Lower lobe of right lung (tissue), 2 donors: ENCODE measurements around the gene LYRM9. TPM values are rescaled to one million over a fixed set of nuclear protein-coding genes. Genes with fewer than 3 reads are reported as not detected.

Experiments
- ATAC-seq, 2 donors: fragments of 200-7000 bp; cut with Tn5 transposase; one replicate each; pipeline ENCODE4 v1.9.1; 2020 to 2022; ENCODE audit warnings: mild to moderate bottlenecking in 2 of 2, moderate library complexity in 2 of 2
- DNase-seq: peaks from one replicate; pipeline ENCODE4 v3.0.0-alpha.2; 2020
- H3K27ac ChIP-seq: fragments of 200-600 bp; one replicate; pipeline ENCODE4 v1.8.0; 2022
- H3K27me3 ChIP-seq: fragments of 200-600 bp; one replicate; pipeline ENCODE4 v1.8.0; 2022; ENCODE audit warnings: low read depth
- H3K36me3 ChIP-seq: fragments of 200-600 bp; one replicate; pipeline ENCODE4 v1.8.0; 2022; ENCODE audit warnings: mild to moderate bottlenecking
- H3K4me1 ChIP-seq: fragments of 200-600 bp; one replicate; pipeline ENCODE4 v1.8.0; 2022
- H3K4me3 ChIP-seq: fragments of 200-600 bp; one replicate; pipeline ENCODE4 v1.8.0; 2022; ENCODE audit warnings: mild to moderate bottlenecking
- H3K9me3 ChIP-seq: fragments of 200-600 bp; one replicate; pipeline ENCODE4 v1.8.0; 2022
- intact Hi-C: fragments of 100-400 bp; cut with DNase I; formaldehyde crosslinking; loops from one replicate; pipeline ENCODE4 v1.11.0; 2022
- total RNA-seq: library from RNA; stranded (reverse); fragmentation: NEBNext Ultra II Directional; extraction: Animal tissue kit (Norgen Biotek cat#: 25700); gene quantifications from one replicate; pipeline ENCODE4 v1.2.1, GENCODE V29; 2021
- TF ChIP-seq, protein P1 (sequence below): fragments of 200-600 bp; IDR thresholded peaks from one replicate; pipeline ENCODE4 v1.8.0; 2022; ENCODE audit warnings: antibody characterized with exemption, mild to moderate bottlenecking
- donor health status: DM: no; HTN: yes; CAD: no; lungs with severe emphysema.

LYRM9 gene
- total RNA-seq, 1 donor from 2014 or later = 8.2 TPM

DNA sequence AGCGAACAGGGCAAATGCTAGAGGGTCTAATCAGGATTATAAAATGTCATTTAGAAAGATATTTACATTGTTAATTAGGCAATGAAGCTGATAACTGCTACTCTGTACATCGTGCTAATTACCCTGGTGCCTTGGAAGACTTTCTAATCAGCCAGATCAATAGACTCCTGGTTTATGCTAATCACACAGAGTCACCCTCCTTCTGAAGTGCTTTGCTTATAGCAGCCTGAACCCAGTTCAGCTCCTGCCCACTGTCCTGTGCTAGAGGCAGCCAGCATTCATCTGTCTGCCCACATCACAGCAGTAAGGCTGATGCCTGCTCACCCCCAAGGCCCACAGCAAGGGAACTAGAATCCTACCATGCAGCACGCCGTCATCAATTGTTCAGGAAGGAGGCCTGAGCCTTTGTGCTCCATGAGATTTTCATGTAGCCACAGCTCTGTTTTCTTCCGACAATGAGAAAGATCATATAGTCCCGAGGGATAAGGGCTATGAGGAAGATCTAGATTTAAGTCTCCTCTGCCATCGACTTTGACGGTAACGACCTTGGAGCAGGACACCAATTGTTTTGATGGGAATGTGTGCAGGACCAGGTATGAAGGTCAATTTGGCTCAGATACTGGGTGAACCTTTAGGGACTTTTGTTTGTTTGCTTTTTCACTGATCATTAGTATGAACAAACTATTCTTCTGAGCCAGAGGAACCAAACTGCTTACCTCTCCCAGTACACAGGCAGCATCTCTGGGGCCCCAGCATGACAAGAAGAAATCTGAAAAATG lies 12.5 kb upstream of the LYRM9 start:
- H3K27me3 ChIP-seq = no peaks in the 10 kb centered on the region
- TF ChIP-seq, protein P1, sequence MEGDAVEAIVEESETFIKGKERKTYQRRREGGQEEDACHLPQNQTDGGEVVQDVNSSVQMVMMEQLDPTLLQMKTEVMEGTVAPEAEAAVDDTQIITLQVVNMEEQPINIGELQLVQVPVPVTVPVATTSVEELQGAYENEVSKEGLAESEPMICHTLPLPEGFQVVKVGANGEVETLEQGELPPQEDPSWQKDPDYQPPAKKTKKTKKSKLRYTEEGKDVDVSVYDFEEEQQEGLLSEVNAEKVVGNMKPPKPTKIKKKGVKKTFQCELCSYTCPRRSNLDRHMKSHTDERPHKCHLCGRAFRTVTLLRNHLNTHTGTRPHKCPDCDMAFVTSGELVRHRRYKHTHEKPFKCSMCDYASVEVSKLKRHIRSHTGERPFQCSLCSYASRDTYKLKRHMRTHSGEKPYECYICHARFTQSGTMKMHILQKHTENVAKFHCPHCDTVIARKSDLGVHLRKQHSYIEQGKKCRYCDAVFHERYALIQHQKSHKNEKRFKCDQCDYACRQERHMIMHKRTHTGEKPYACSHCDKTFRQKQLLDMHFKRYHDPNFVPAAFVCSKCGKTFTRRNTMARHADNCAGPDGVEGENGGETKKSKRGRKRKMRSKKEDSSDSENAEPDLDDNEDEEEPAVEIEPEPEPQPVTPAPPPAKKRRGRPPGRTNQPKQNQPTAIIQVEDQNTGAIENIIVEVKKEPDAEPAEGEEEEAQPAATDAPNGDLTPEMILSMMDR = no peak
- no peaks in the 10 kb centered on the region for H3K9me3 ChIP-seq
- no peaks in the 10 kb centered on the region for H3K4me1 ChIP-seq
- no peak for ATAC-seq
- H3K27ac ChIP-seq = no peak overlapping the region
- DNase-seq = no peak
- intact Hi-C loops = no loop called here
- H3K36me3 ChIP-seq = no peaks in the 10 kb centered on the region
- H3K4me3 ChIP-seq = no peak overlapping the region

DNA sequence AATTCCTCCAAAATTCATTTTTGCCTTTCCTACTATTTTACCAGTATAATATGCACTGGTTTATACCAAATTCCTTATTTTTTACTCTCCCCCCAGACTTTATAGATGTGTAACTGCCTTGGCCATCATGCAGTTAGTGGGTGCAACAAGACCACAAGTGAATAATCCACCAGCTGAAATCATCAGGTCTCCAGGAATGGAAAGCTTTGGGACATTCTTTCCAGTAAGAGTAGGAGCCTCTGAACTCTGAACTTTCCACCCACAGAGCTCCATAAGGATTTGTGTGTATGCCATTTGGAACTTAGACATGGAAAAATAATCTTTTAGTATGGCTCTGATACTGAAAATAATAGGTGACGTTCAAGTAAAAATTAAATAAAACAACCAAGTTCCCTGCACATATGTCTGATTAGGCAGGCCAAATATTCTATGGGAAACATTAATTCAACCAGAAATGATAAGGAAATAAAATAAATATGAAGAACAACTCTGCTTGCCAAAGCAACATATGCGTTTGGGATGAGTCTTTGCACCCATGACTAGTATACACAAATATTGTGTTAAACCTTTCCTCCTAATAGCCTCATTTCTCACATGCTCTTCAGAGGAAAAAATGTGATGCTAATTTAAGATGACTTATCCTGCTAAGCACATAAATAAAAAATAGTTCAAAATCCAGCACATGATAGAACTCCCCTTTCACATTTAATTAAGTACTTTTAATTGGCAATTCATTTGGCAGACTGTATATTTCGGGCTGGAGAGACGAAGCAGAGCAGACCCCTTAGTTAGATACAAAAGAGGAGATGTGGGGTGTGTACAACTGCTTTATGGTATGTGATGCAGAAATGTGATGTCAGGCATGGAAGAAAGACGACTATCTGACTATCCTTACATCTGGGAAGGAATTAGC lies 11.6 kb upstream of the LYRM9 start:
- DNase-seq (no peak), ATAC-seq (no peak)
- no peaks in the 10 kb centered on the region for H3K27me3 ChIP-seq
- intact Hi-C loops = no loop called here
- H3K27ac ChIP-seq = no peak overlapping the region
- no peaks in the 10 kb centered on the region for H3K9me3 ChIP-seq
- H3K4me1 ChIP-seq = no peaks in the 10 kb centered on the region
- no peaks in the 10 kb centered on the region for H3K36me3 ChIP-seq
- TF ChIP-seq, protein P1 = no peak
- no peak overlapping the region for H3K4me3 ChIP-seq

DNA sequence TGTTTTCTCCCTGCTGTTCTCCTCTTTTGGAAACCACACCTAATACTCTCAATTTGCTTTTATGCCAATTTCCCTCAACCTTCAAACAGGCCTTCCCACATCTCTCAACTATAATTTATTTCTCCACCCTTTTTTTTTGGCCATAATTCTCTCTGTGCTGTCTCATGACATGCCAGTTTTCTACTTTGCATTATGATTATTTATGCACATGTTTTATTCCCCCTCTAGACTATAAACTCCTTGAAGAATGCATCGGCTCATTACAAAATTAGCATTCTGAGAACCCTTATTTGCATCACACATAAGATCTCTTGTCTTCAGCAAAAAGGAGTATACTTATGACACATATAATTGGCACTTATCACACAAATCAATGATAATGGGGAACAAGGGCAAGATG lies 10.9 kb upstream of the LYRM9 start:
- Histone ChIP-seq H3K4me3 (no peak overlapping the region), H3K27me3 (no peaks in the 10 kb centered on the region), H3K27ac (no peak overlapping the region), H3K4me1 (no peaks in the 10 kb centered on the region), H3K36me3 (no peaks in the 10 kb centered on the region), H3K9me3 (no peaks in the 10 kb centered on the region)
- TF ChIP-seq, protein P1 = no peak
- ATAC-seq = no peak
- DNase-seq = no peak
- intact Hi-C loops = no loop called here

DNA sequence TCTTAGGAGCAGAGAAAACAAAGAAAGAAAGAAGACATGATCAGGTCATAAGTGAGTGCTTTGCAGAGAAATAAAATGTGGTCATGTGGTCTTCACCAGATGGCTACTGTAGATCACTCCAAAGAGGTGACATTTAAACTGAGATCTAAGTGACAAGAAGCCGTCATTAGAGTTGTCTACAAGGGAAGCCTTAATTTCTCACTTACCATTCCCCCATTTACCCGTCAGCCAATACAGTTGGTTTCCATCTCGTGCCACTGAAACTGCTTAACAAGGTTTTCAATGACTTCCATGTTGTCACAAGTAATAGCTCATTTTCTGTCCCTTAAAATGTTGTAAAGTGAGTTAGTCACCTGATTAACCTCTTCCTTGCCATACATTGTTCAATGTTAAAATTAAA lies 6.4 kb upstream of the LYRM9 start:
- DNase-seq (no peak), ATAC-seq (no peak)
- TF ChIP-seq, protein P1 = no peak
- Histone ChIP-seq H3K9me3 (no peaks in the 10 kb centered on the region), H3K4me1 (no peaks in the 10 kb centered on the region), H3K27me3 (peaks cover 2% of the 10 kb centered on the region), H3K4me3 (no peak overlapping the region), H3K27ac (no peak overlapping the region), H3K36me3 (no peaks in the 10 kb centered on the region)
- intact Hi-C loops = no loop called here

DNA sequence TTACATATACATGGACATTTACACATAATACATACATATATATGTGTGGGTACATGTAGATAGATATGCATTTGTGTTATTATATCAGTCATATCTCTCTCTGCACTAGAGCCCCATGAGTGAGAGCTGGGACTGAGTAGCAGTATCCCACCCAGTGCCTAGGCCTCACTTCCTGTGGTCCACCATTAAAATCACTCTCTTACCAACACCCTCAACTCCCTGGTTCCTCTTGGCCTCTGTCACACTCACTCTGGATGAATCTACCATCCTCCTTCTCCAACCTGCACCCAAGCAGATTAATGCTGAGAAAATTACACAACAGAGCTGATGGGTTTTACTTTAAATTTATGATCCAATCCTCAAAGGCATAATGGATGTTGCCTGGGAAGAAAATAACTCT lies 4.9 kb upstream of the LYRM9 start:
- intact Hi-C loops = no loop called here
- no peak for DNase-seq

More for the DNA sequence above, 4.9 kb upstream of the LYRM9 start:
- H3K36me3 ChIP-seq = no peaks in the 10 kb centered on the region
- H3K4me3 ChIP-seq = no peak overlapping the region
- peaks cover 7% of the 10 kb centered on the region for H3K4me1 ChIP-seq
- TF ChIP-seq, protein P1 = no peak
- H3K27me3 ChIP-seq = peaks cover 6% of the 10 kb centered on the region
- H3K27ac ChIP-seq = no peak overlapping the region
- H3K9me3 ChIP-seq = no peaks in the 10 kb centered on the region
- no peak for ATAC-seq
